GM23338 (cell line): ENCODE results near the gene AQP10. TPM values are rescaled to one million over a fixed set of nuclear protein-coding genes. Genes with fewer than 3 reads are reported as not detected.
"Not testable (repeated sequence)": the region's sequence is repeated elsewhere in the genome, so short reads cannot be mapped to it uniquely, and the experiment has no call there.

Experiments
- ATAC-seq: fragments of 200-7000 bp; cut with Tn5 transposase; 3 replicates; pipeline ENCODE4 v1.9.1; 2020
- DNase-seq: peaks from one replicate; pipeline ENCODE4 v3.0.0-alpha.2; 2015; ENCODE audit warnings: low spot score
- H2AFZ ChIP-seq: fragments of 200-600 bp; sonication (generic); 2 replicates; pipeline ENCODE4 v1.8.0; 2016; ENCODE audit warnings: antibody characterized with exemption, mild to moderate bottlenecking, moderate library complexity
- H3F3A ChIP-seq: fragments of 200-600 bp; sonication (generic); replicated peaks from 2 replicates; pipeline ENCODE4 v1.8.0; 2017; ENCODE audit warnings: antibody characterized with exemption, mixed run types, low read depth
- H3K27ac ChIP-seq: fragments of 200-600 bp; sonication (generic); 2 replicates; pipeline ENCODE4 v1.6.1; 2016; ENCODE audit warnings: low read depth
- H3K27me3 ChIP-seq: fragments of 200-600 bp; sonication (generic); 2 replicates; pipeline ENCODE4 v1.8.0; 2016; ENCODE audit warnings: mild to moderate bottlenecking, mixed run types, moderate library complexity; ENCODE audit not compliant: insufficient read depth
- H3K36me3 ChIP-seq: fragments of 200-600 bp; sonication (generic); 2 replicates; pipeline ENCODE4 v1.8.0; 2016; ENCODE audit warnings: mild to moderate bottlenecking; ENCODE audit not compliant: insufficient read depth
- H3K4me1 ChIP-seq: fragments of 200-600 bp; sonication (generic); 2 replicates; pipeline ENCODE4 v1.8.0; 2016; ENCODE audit warnings: mild to moderate bottlenecking, moderate library complexity; ENCODE audit not compliant: insufficient read depth
- H3K4me2 ChIP-seq: fragments of 200-600 bp; sonication (generic); 2 replicates; pipeline ENCODE4 v1.7.1; 2017; ENCODE audit warnings: mixed run types
- H3K4me3 ChIP-seq: fragments of 200-600 bp; sonication (generic); 2 replicates; pipeline ENCODE4 v1.6.1; 2016; ENCODE audit warnings: mixed run types
- H3K79me2 ChIP-seq: fragments of 200-600 bp; sonication (generic); replicated peaks from 2 replicates; pipeline ENCODE4 v1.8.0; 2017; ENCODE audit warnings: mild to moderate bottlenecking; ENCODE audit not compliant: insufficient read depth
- H3K9me2 ChIP-seq: fragments of 200-600 bp; sonication (generic); 2 replicates; pipeline ENCODE4 v1.8.0; 2017; ENCODE audit not compliant: insufficient read depth
- H4K20me1 ChIP-seq: fragments of 200-600 bp; sonication (generic); replicated peaks from 2 replicates; pipeline ENCODE4 v1.8.0; 2017; ENCODE audit warnings: mild to moderate bottlenecking; ENCODE audit not compliant: insufficient read depth
- H3K27ac Mint-ChIP-seq: 2 replicates; pipeline ENCODE4 v1.8.0; 2020; ENCODE audit warnings: inconsistent platforms, mild to moderate bottlenecking, moderate library complexity, mixed read lengths
- H3K27me3 Mint-ChIP-seq: 3 replicates; pipeline ENCODE4 v1.8.0; 2022; ENCODE audit warnings: low read depth, mild to moderate bottlenecking, moderate library complexity, mixed read lengths, inconsistent platforms; ENCODE audit not compliant: insufficient read depth, poor library complexity
- H3K36me3 Mint-ChIP-seq: 3 replicates; pipeline ENCODE4 v1.8.0; 2021; ENCODE audit warnings: low read depth, mild to moderate bottlenecking, inconsistent platforms, moderate library complexity, mixed read lengths
- H3K4me1 Mint-ChIP-seq: 3 replicates; pipeline ENCODE4 v1.8.0; 2020; ENCODE audit warnings: mild to moderate bottlenecking, inconsistent platforms, mixed read lengths
- H3K4me3 Mint-ChIP-seq: 3 replicates; pipeline ENCODE4 v1.8.0; 2021; ENCODE audit warnings: moderate library complexity, mild to moderate bottlenecking, inconsistent platforms, mixed read lengths
- H3K9me3 Mint-ChIP-seq: 3 replicates; pipeline ENCODE4 v1.8.0; 2020; ENCODE audit warnings: moderate library complexity, mild to moderate bottlenecking, inconsistent platforms, mixed read lengths
- CREB1 ChIP-seq: fragments of 250-450 bp; sonication (Bioruptor Pico); IDR thresholded peaks from 2 replicates; pipeline ENCODE4 v1.5.0; 2020; ENCODE audit warnings: low read depth, mild to moderate bottlenecking, moderate library complexity
- CTCF ChIP-seq, 2 experiments: fragments of 200-600 bp in 1 of 2; sonication (generic) in 1 of 2; conservative IDR thresholded peaks; 2 replicates each; pipeline versions ENCODE4 v1.5.1 to v1.6.1; 2016 to 2017; ENCODE audit warnings: antibody characterized with exemption in 2 of 2, low read depth in 2 of 2, mild to moderate bottlenecking in 2 of 2, moderate library complexity in 1 of 2
- JUNB ChIP-seq: IDR thresholded peaks from one replicate; pipeline ENCODE4 v1.6.1; 2016; ENCODE audit warnings: antibody characterized with exemption; ENCODE audit not compliant: unreplicated experiment
- NANOG ChIP-seq: IDR thresholded peaks from 2 replicates; pipeline ENCODE4 v1.6.1; 2016; ENCODE audit warnings: antibody characterized with exemption, borderline replicate concordance
- POLR2AphosphoS5 ChIP-seq: IDR thresholded peaks from 2 replicates; pipeline ENCODE4 v1.6.1; 2016; ENCODE audit warnings: antibody characterized with exemption, low read depth
- REST ChIP-seq: IDR thresholded peaks from one replicate; pipeline ENCODE4 v1.6.1; 2018; ENCODE audit warnings: antibody characterized with exemption; ENCODE audit not compliant: unreplicated experiment
- ZNF114 ChIP-seq: fragments of 250-450 bp; sonication (Bioruptor Pico); IDR thresholded peaks from 2 replicates; pipeline ENCODE4 v1.5.0; 2020; ENCODE audit warnings: mild to moderate bottlenecking, moderate library complexity
- ZNF331 ChIP-seq: fragments of 250-450 bp; sonication (Bioruptor Pico); IDR thresholded peaks from 2 replicates; pipeline ENCODE4 v1.5.0; 2020; ENCODE audit warnings: low read depth, mild to moderate bottlenecking, moderate library complexity
- polyA plus RNA-seq: library from polyadenylated mRNA; unstranded; fragments of >200 nt; fragmentation: Nextera tagmentation; extraction: Ambion mirVana; gene quantifications from 2 replicates; pipeline ENCODE4 v1.2.1, GENCODE V29; 2016
- total RNA-seq: library from RNA; depleted of rRNA; stranded (reverse); fragments of >200 nt; shearing (Covaris generic); gene quantifications from 2 replicates; pipeline ENCODE4 v1.2.3, GENCODE V29; 2014
- TF ChIP-seq, protein P1 (sequence below): IDR thresholded peaks from 2 replicates; pipeline ENCODE4 v1.6.1; 2016; ENCODE audit warnings: antibody characterized with exemption

The AQP10 gene
- total and polyA plus RNA-seq, 2 experiments from 2014 or later, result not detected

- no peak for TF ChIP-seq POLR2AphosphoS5
- no peak for TF ChIP-seq ZNF114
- TF ChIP-seq JUNB, result no peak
- TF ChIP-seq ZNF331 (CRISPR knock-in tag), result no peak
- no peak for TF ChIP-seq CTCF (conservative IDR thresholded peaks at IDR 0.05; ENCODE audit: low read depth in 2 of 2)
- no peak for TF ChIP-seq NANOG
- no peak for TF ChIP-seq REST
- Histone ChIP-seq H3F3A (peaks cover 36% of the 10 kb centered on the region), H4K20me1 (no peaks in the 10 kb centered on the region; the same call in 1 of the 2 replicates), H3K4me3 (peak overlapping the region; percentile 95), H3K4me1 (no peaks in the 10 kb centered on the region; the same call in 1 of the 2 replicates), H3K36me3 (peaks cover 20% of the 10 kb centered on the region), H3K27ac (peak overlapping the region; percentile 97), H3K27me3 (no peaks in the 10 kb centered on the region), H3K4me2 (peak overlapping the region; percentile 93), H3K9me2 (no peaks in the 10 kb centered on the region), H2AFZ (peak overlapping the region; percentile 99), H3K79me2 (peaks cover 12% of the 10 kb centered on the region)
- Mint-ChIP-seq H3K36me3 (peaks cover 58% of the 10 kb centered on the region), H3K27ac (peak overlapping the region; percentile 98), H3K27me3 (peaks cover 13% of the 10 kb centered on the region), H3K4me1 (peaks cover 8% of the 10 kb centered on the region; the same call in 2 of the 3 replicates), H3K9me3 (no peaks in the 10 kb centered on the region), H3K4me3 (peak overlapping the region; percentile 95)
- ATAC-seq (peak; percentile 18), DNase-seq (peak; percentile 28)
Measured at GRCh38 chr1:154272999-154273563, 47.8 kb upstream of the AQP10 start.

- Mint-ChIP-seq H3K36me3 (peaks cover 36% of the 10 kb centered on the region), H3K9me3 (no peaks in the 10 kb centered on the region), H3K4me3 (no peak overlapping the region), H3K4me1 (peaks cover 8% of the 10 kb centered on the region; the same call in 2 of the 3 replicates), H3K27me3 (peaks cover 8% of the 10 kb centered on the region), H3K27ac (no peak overlapping the region)
- Histone ChIP-seq H3K36me3 (peaks cover 3% of the 10 kb centered on the region), H2AFZ (no peak overlapping the region), H3F3A (peaks cover 14% of the 10 kb centered on the region; the same call in 1 of the 2 replicates), H3K27me3 (no peaks in the 10 kb centered on the region), H3K4me1 (no peaks in the 10 kb centered on the region; the same call in 1 of the 2 replicates), H3K27ac (no peak overlapping the region), H3K4me2 (no peak overlapping the region), H3K79me2 (peaks cover 12% of the 10 kb centered on the region), H3K9me2 (no peaks in the 10 kb centered on the region), H4K20me1 (no peaks in the 10 kb centered on the region), H3K4me3 (no peak overlapping the region)
- TF ChIP-seq CTCF (conservative IDR thresholded peaks at IDR 0.05; ENCODE audit: low read depth in 2 of 2) (peak; percentile 61 to 80), CREB1 (no peak)
- TF ChIP-seq, protein P1, sequence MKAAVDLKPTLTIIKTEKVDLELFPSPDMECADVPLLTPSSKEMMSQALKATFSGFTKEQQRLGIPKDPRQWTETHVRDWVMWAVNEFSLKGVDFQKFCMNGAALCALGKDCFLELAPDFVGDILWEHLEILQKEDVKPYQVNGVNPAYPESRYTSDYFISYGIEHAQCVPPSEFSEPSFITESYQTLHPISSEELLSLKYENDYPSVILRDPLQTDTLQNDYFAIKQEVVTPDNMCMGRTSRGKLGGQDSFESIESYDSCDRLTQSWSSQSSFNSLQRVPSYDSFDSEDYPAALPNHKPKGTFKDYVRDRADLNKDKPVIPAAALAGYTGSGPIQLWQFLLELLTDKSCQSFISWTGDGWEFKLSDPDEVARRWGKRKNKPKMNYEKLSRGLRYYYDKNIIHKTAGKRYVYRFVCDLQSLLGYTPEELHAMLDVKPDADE, result no peak
- ATAC-seq (no peak), DNase-seq (peak; percentile 52)
Measured at GRCh38 chr1:154276797-154277196, 44.1 kb upstream of the AQP10 start.

DNA sequence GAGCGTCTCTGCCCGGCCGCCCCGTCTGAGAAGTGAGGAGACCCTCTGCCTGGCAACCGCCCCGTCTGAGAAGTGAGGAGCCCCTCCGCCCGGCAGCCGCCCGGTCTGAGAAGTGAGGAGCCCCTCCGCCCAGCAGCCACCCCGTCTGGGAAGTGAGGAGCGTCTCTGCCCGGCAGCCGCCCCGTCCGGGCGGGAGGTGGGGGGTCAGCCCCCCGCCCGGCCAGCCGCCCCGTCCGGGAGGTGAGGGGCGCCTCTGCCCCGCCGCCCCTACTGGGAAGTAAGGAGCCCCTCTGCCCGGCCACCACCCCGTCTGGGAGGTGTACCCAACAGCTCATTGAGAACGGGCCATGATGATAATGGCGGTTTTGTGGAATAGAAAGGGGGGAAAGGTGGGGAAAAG lies 33.3 kb upstream of the AQP10 start:
- not testable (repeated sequence) for H3K79me2 ChIP-seq, H2AFZ ChIP-seq, H3K36me3 Mint-ChIP-seq, H3K27me3 ChIP-seq, H3K9me2 ChIP-seq, H3K4me3 ChIP-seq, ATAC-seq, H3K27me3 Mint-ChIP-seq, H3K4me1 ChIP-seq, H3K27ac ChIP-seq, H3K36me3 ChIP-seq, DNase-seq, H4K20me1 ChIP-seq, H3F3A ChIP-seq, H3K4me2 ChIP-seq, H3K4me1 Mint-ChIP-seq, H3K4me3 Mint-ChIP-seq, H3K27ac Mint-ChIP-seq
- peaks cover 11% of the 10 kb centered on the region; the same call in 2 of the 3 replicates for H3K9me3 Mint-ChIP-seq
